Measurements from ENCODE around the gene TSPEAR.

TSPEAR gene

GRCh38 chr21:44706706-44707581 lies 4.4 kb downstream of the TSPEAR start:
- peaks cover 15% of the 10 kb centered on the region; the same call in 1 of the 2 replicates for H3K4me1 ChIP-seq (ENCODE audit: insufficient read depth, low read length)
- H3K9ac ChIP-seq (ENCODE audit: low read depth, low read length) = peak overlapping the region; percentile 51
- H3K36me3 ChIP-seq (ENCODE audit: insufficient read depth, low read length) = no peaks in the 10 kb centered on the region
- no peaks in the 10 kb centered on the region for H3K9me3 ChIP-seq (ENCODE audit: control insufficient read depth, insufficient read depth, low read length)

GRCh38 chr21:44706026-44706705 lies 5.2 kb downstream of the TSPEAR start:
- H3K9ac ChIP-seq (ENCODE audit: low read depth, low read length) = peak overlapping the region; percentile 51
- H3K36me3 ChIP-seq (ENCODE audit: insufficient read depth, low read length) = no peaks in the 10 kb centered on the region
- peaks cover 15% of the 10 kb centered on the region; the same call in 1 of the 2 replicates for H3K4me1 ChIP-seq (ENCODE audit: insufficient read depth, low read length)
- H3K9me3 ChIP-seq (ENCODE audit: control insufficient read depth, insufficient read depth, low read length) = no peaks in the 10 kb centered on the region

- H3K9ac ChIP-seq (ENCODE audit: low read depth, low read length) = peak overlapping the region; percentile 31
- H3K9me3 ChIP-seq (ENCODE audit: control insufficient read depth, insufficient read depth, low read length) = no peaks in the 10 kb centered on the region
- peaks cover 15% of the 10 kb centered on the region; the same call in 1 of the 2 replicates for H3K4me1 ChIP-seq (ENCODE audit: insufficient read depth, low read length)
- no peaks in the 10 kb centered on the region for H3K36me3 ChIP-seq (ENCODE audit: insufficient read depth, low read length)
Measured at GRCh38 chr21:44704636-44705001, 6.8 kb downstream of the TSPEAR start.

GRCh38 chr21:44703731-44704635 lies 7.4 kb downstream of the TSPEAR start:
- H3K9ac ChIP-seq (ENCODE audit: low read depth, low read length) = peak overlapping the region; percentile 31
- no peaks in the 10 kb centered on the region for H3K9me3 ChIP-seq (ENCODE audit: control insufficient read depth, insufficient read depth, low read length)
- no peaks in the 10 kb centered on the region for H3K36me3 ChIP-seq (ENCODE audit: insufficient read depth, low read length)
- H3K4me1 ChIP-seq (ENCODE audit: insufficient read depth, low read length) = peaks cover 15% of the 10 kb centered on the region; the same call in 1 of the 2 replicates

GRCh38 chr21:44702973-44703730 lies 8.2 kb downstream of the TSPEAR start:
- Histone ChIP-seq H3K4me1 (ENCODE audit: insufficient read depth, low read length) (peaks cover 15% of the 10 kb centered on the region; the same call in 1 of the 2 replicates), H3K36me3 (ENCODE audit: insufficient read depth, low read length) (no peaks in the 10 kb centered on the region), H3K9ac (ENCODE audit: low read depth, low read length) (peak overlapping the region; percentile 31; the same call in 1 of the 2 replicates), H3K9me3 (ENCODE audit: control insufficient read depth, insufficient read depth, low read length) (no peaks in the 10 kb centered on the region)

GRCh38 chr21:44702111-44702972 lies 9.0 kb downstream of the TSPEAR start:
- no peaks in the 10 kb centered on the region for H3K9me3 ChIP-seq (ENCODE audit: control insufficient read depth, insufficient read depth, low read length)
- no peaks in the 10 kb centered on the region for H3K36me3 ChIP-seq (ENCODE audit: insufficient read depth, low read length)
- no peak overlapping the region for H3K9ac ChIP-seq (ENCODE audit: low read depth, low read length)
- H3K4me1 ChIP-seq (ENCODE audit: insufficient read depth, low read length) = peaks cover 22% of the 10 kb centered on the region; the same call in 1 of the 2 replicates

GRCh38 chr21:44701541-44701940 lies 9.8 kb downstream of the TSPEAR start:
- no peaks in the 10 kb centered on the region for H3K9me3 ChIP-seq (ENCODE audit: control insufficient read depth, insufficient read depth, low read length)
- H3K36me3 ChIP-seq (ENCODE audit: insufficient read depth, low read length) = no peaks in the 10 kb centered on the region
- H3K4me1 ChIP-seq (ENCODE audit: insufficient read depth, low read length) = peaks cover 22% of the 10 kb centered on the region; the same call in 1 of the 2 replicates
- H3K9ac ChIP-seq (ENCODE audit: low read depth, low read length) = no peak overlapping the region

- H3K4me1 ChIP-seq (ENCODE audit: insufficient read depth, low read length) = peaks cover 22% of the 10 kb centered on the region; the same call in 1 of the 2 replicates
- no peak overlapping the region for H3K9ac ChIP-seq (ENCODE audit: low read depth, low read length)
- no peaks in the 10 kb centered on the region for H3K9me3 ChIP-seq (ENCODE audit: control insufficient read depth, insufficient read depth, low read length)
- no peaks in the 10 kb centered on the region for H3K36me3 ChIP-seq (ENCODE audit: insufficient read depth, low read length)
Measured at GRCh38 chr21:44701023-44701400, 10.4 kb downstream of the TSPEAR start.

- Histone ChIP-seq H3K9ac (ENCODE audit: low read depth, low read length) (no peak overlapping the region), H3K9me3 (ENCODE audit: control insufficient read depth, insufficient read depth, low read length) (no peaks in the 10 kb centered on the region), H3K36me3 (ENCODE audit: insufficient read depth, low read length) (no peaks in the 10 kb centered on the region), H3K4me1 (ENCODE audit: insufficient read depth, low read length) (peaks cover 25% of the 10 kb centered on the region; the same call in 1 of the 2 replicates)
Measured at GRCh38 chr21:44700101-44701022, 11.0 kb downstream of the TSPEAR start.

- Histone ChIP-seq H3K9ac (ENCODE audit: low read depth, low read length) (no peak overlapping the region), H3K4me1 (ENCODE audit: insufficient read depth, low read length) (peaks cover 25% of the 10 kb centered on the region; the same call in 1 of the 2 replicates), H3K9me3 (ENCODE audit: control insufficient read depth, insufficient read depth, low read length) (no peaks in the 10 kb centered on the region), H3K36me3 (ENCODE audit: insufficient read depth, low read length) (no peaks in the 10 kb centered on the region)
Measured at GRCh38 chr21:44699502-44700001, 11.8 kb downstream of the TSPEAR start.

- H3K9ac ChIP-seq (ENCODE audit: low read depth, low read length) = no peak overlapping the region; the same call in 1 of the 2 replicates
- no peaks in the 10 kb centered on the region for H3K36me3 ChIP-seq (ENCODE audit: insufficient read depth, low read length)
- 0 out of 2 replicates have a peak, but pooled peaks cover under 1% of the 10 kb centered on the region for H3K9me3 ChIP-seq (ENCODE audit: control insufficient read depth, insufficient read depth, low read length)
- H3K4me1 ChIP-seq (ENCODE audit: insufficient read depth, low read length) = peaks cover 14% of the 10 kb centered on the region; the same call in 1 of the 2 replicates
Measured at GRCh38 chr21:44697811-44698734, 13.3 kb downstream of the TSPEAR start.

Data from ES-I3 (cell line).